ENCODE results near the gene SLC6A6.
A peak's percentile ranks its signal among the peaks of the same experiment; 100 is the strongest.

SLC6A6 gene

DNA sequence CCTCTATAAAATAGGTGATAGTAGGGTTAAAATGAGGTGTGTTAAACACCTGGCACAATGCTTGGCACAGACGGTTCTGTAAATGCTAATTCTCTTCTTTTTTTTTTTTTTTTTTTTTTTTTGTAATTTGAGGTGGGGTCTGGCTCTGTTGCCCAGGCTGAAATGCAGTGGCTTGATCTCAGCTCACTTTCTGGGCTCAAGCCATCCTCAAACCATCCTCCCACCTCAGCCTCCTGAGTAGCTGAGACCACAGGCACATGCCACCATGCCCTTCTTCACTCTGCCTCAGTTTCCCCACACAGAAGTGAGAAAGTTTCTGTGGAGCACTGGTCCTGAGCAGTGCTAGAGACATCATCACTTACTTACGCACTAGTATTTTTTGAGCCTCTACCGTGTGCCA is 57.4 kb downstream of the SLC6A6 start:
- DNase-seq (ENCODE audit: low read depth): no peak
- TF ChIP-seq, protein P1, sequence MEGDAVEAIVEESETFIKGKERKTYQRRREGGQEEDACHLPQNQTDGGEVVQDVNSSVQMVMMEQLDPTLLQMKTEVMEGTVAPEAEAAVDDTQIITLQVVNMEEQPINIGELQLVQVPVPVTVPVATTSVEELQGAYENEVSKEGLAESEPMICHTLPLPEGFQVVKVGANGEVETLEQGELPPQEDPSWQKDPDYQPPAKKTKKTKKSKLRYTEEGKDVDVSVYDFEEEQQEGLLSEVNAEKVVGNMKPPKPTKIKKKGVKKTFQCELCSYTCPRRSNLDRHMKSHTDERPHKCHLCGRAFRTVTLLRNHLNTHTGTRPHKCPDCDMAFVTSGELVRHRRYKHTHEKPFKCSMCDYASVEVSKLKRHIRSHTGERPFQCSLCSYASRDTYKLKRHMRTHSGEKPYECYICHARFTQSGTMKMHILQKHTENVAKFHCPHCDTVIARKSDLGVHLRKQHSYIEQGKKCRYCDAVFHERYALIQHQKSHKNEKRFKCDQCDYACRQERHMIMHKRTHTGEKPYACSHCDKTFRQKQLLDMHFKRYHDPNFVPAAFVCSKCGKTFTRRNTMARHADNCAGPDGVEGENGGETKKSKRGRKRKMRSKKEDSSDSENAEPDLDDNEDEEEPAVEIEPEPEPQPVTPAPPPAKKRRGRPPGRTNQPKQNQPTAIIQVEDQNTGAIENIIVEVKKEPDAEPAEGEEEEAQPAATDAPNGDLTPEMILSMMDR (conservative IDR thresholded peaks at IDR 0.05; ENCODE audit: control insufficient read depth, insufficient read depth, low read depth, low read length): no peak
- H3K4me3 ChIP-seq (ENCODE audit: control insufficient read depth, low read depth, low read length): no peak overlapping the region

DNA sequence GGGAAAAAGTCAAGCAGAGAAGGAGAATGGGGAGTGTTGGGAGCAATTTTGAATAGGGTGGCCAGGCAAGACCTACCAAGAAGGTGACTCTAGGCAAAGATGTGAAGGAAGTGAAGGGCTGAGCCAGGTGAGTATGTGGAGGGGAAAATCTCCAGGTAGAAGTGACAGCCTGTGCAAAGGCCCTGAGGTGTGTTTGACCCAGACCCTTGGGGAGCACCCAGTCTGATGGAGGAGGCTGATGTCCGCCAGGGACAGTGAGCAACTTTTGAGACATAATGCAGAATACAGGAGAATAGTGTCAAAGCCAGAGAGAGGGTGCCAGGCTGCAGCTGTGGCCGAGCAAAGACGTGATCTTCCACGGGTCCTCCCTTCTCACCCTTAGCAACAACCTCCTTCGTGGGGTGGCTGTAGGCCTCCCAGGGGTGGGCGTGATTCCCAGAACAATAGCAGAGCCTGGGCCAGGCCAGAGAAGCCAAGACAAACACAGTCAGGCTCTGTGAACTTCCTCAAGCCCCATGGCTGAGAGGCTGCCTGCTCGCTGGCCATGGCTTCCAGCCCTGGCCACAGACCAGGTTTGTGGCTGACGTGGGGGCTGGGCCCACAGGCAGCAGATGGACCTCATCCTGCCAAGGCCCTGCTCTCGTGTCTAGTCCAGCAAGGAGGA is 58.1 kb downstream of the SLC6A6 start:
- peak; percentile 97 for DNase-seq (ENCODE audit: low read depth)
- H3K4me3 ChIP-seq (ENCODE audit: control insufficient read depth, low read depth, low read length): no peak overlapping the region
- TF ChIP-seq, protein P1 (conservative IDR thresholded peaks at IDR 0.05; ENCODE audit: control insufficient read depth, insufficient read depth, low read depth, low read length): no peak

- no peak overlapping the region for H3K4me3 ChIP-seq (ENCODE audit: control insufficient read depth, low read depth, low read length)
- TF ChIP-seq, protein P1 (conservative IDR thresholded peaks at IDR 0.05; ENCODE audit: control insufficient read depth, insufficient read depth, low read depth, low read length): no peak
- DNase-seq (ENCODE audit: low read depth): no peak
Measured at GRCh38 chr3:14461006-14461747, 58.8 kb downstream of the SLC6A6 start.

GRCh38 chr3:14461748-14462324 is 59.4 kb downstream of the SLC6A6 start:
- TF ChIP-seq, protein P1 (conservative IDR thresholded peaks at IDR 0.05; ENCODE audit: control insufficient read depth, insufficient read depth, low read depth, low read length): peak; percentile 75
- H3K4me3 ChIP-seq (ENCODE audit: control insufficient read depth, low read depth, low read length): no peak overlapping the region
- peak; percentile 69 for DNase-seq (ENCODE audit: low read depth)

- DNase-seq (ENCODE audit: low read depth): no peak
- TF ChIP-seq, protein P1 (conservative IDR thresholded peaks at IDR 0.05; ENCODE audit: control insufficient read depth, insufficient read depth, low read depth, low read length): no peak
- no peak overlapping the region for H3K4me3 ChIP-seq (ENCODE audit: control insufficient read depth, low read depth, low read length)
Measured at GRCh38 chr3:14462738-14463137, 60.3 kb downstream of the SLC6A6 start.

DNA sequence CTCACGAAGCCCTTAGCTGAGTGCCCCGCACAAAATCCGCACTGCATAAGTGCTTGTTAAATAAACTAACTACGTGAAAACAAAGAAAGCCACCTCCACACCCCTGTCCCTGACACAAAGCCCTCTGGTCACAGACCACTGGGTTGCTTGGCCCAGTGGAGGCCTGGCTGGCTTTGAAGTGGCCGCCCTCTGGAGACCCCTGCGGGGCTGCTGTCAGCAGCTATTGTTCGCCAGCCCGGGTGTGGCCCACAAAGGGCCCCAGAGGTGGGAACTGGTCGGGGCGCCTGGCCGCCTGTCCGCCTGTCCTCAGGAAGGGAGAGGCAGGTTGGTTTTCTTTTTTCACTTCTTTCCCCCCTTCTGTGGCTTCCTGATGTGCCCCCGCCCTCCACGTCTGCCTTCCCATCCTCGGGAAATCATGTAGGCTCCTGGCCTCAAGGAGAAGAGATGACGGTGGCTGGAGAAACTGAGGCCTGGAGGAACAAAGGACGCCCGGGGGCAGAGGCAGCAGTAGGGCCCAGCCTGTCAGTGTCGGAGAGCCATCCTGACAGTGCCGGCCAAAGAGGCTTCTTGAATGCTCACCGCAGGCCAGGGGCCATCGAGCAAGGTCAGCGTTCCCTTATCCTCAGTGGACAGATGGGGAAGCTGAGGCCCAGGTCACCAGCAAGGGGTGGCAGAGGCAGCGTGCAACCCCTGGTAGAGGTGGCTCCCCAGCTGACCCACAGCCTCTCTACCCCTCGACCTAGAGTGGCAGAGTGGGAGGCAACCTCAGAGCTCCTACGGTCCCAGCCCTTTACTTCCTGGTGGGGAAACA is 61.1 kb downstream of the SLC6A6 start:
- no peak for DNase-seq (ENCODE audit: low read depth)
- TF ChIP-seq, protein P1 (conservative IDR thresholded peaks at IDR 0.05; ENCODE audit: control insufficient read depth, insufficient read depth, low read depth, low read length): no peak
- H3K4me3 ChIP-seq (ENCODE audit: control insufficient read depth, low read depth, low read length): no peak overlapping the region

All from fibroblast of mammary gland (primary cell).